ENCODE measurements around the gene SLPI.

SLPI gene

GRCh38 chr20:45211569-45212474 is 42.5 kb downstream of the SLPI start:
- DNase-seq: no peak

GRCh38 chr20:45209924-45210323 is 44.4 kb downstream of the SLPI start:
- no peak for DNase-seq

- no peak for DNase-seq
Measured at GRCh38 chr20:45206725-45207124, 47.6 kb downstream of the SLPI start, which contains the start of gene SEMG1. SEMG1 (plus strand) TSS chr20:45207033; CDS start chr20:45207054, 21 bp downstream.
